Activated CD8-positive, alpha-beta memory T cell treated with anti-CD3 and anti-CD28 coated beads, Interleukin-2, amount 50 U/mL, for 24 hours (primary cell): Measurements from ENCODE around the gene SFT2D1.
"Not testable (repeated sequence)": the region's sequence is repeated elsewhere in the genome, so short reads cannot be mapped to it uniquely, and the experiment has no call there.

ENCODE experiments used
- DNase-seq: peaks from one replicate; pipeline ENCODE4 v3.0.0-alpha.2; 2020; ENCODE audit errors: extremely low read depth

SFT2D1 gene

GRCh38 chr6:166362427-166362826 lies 20.1 kb upstream of the SFT2D1 start:
- DNase-seq = not testable (repeated sequence)

GRCh38 chr6:166361077-166361429 lies 18.7 kb upstream of the SFT2D1 start:
- DNase-seq = no peak

DNA sequence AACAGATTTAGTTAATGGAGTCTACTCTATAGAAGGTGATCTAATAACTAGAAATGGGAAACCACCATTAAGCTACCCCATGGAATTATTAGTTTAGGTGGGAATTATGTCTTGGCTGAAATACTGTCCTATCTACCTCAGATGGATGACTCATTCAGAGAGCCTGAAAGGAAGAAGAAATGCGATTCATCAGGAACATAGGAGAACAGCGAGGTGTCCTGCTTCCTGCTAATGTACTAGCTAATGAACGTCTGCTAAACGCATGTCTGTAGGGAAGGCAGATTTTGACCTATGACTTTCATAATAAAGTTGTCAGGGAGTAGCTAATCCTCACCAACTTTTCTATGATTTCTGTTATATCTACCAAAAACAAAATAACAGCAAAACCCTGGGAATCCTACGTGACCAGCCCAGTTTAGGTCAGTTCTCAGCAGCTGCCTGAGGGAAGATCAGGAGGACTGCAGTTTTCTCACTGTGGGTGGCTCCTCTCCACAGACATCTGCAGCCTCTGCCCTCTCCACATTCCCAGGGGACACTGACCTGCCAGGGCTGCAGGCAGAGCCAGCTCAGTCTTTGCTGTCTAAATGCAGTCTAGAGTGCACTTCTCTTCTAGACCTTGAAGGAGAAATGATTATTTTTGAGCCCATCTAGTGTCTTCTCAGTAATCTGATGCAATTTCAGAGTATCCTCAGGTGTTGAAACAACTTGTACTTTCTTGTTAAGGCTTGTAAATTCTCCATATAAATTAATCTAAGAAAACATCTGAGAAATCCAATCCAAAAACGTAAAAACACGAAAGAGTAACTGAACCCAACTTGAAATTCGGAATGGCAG lies 18.1 kb upstream of the SFT2D1 start:
- no peak for DNase-seq

- no peak for DNase-seq
Measured at GRCh38 chr6:166355552-166355951, 13.2 kb upstream of the SFT2D1 start.

DNA sequence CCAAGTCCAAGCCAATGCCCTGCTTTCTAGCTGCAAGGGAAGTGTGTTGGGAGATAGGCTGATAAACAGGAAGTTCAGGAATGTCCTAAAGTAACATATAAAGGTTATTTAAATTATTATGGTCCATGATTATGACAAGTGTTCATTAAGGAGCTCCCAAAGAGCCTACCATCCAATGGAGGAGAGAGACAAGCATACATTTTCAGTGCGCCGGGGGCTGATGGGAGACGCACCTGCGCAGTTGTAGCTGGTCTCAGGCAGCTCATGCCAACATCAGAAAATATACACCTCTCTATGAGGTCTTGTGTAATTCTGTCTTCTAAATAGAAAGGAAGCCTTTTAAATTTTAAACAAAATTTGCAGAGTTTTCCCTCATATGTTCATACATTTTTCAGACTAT lies 12.6 kb upstream of the SFT2D1 start:
- no peak for DNase-seq

- DNase-seq = no peak
Measured at GRCh38 chr6:166354143-166354542, 11.8 kb upstream of the SFT2D1 start.

- no peak for DNase-seq
Measured at GRCh38 chr6:166353507-166353906, 11.2 kb upstream of the SFT2D1 start.

DNA sequence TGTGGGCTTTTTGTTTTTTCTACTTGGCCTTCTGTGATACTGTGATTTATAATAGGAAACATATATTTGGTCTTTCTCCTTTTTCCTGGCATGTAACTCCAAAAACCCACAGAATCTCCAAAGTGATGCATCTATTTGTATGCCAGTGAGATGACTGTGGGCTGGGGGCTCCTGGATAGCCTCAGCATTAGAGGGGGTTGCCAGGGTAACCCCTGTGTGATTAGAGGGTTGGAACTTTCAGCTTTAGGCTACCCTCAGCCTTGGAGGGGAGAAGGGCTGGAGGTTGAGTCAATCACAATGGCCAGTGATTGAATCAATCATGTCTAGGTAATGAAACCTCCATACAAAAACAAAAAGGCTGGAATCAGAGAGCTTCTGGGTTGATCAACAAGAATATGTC lies 10.6 kb upstream of the SFT2D1 start:
- DNase-seq = no peak

- DNase-seq = no peak
Measured at GRCh38 chr6:166351715-166352285, 9.5 kb upstream of the SFT2D1 start.

DNA sequence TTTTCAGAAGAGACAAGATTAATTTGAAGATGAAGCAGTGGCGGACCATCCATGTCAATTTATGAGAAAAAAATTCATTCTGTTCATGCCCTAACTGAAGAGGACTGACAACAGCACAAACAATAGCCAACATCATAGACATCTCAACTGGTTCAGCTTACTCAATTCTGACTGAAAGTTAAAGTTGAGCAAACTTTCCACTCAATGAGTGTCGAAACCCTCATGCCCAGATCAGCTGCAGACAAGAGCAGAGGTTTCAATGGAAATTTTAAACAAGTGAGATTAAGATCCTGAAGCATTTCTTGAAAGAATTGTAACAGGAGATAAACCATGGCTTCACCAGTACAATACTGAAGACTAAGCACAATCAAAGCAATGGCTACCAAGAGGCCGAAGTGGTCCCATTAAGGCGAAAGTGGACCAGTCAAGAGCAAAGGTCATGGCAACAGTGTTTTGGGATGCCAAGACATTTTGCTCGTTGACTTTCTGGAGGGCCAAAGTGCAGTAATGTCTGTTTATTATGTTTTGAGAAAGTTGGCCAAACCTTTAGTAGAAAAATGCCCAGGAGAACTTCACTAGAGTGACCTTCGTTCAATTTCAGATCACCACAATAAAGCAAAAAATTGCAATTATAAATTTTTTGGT lies 6.1 kb upstream of the SFT2D1 start:
- no peak for DNase-seq

DNA sequence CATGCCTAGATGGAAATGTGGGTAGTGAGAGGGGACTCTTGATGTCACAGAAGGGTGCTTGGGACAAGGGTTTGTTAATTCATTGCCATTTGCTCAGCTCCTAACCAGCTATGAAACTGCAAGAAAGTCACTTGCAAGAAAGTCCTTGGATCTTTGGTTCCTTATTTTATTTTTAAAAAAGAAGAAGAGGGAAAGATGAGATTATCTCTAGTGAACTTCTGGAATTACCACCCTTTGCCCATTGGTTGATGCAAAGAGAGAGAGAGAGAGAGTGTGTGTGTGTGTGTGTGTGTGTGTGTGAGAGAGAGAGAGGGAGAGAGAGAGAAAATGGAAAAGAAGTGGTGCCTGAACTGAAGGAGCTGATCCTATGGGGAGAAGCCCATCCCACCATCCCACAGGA lies 4.6 kb upstream of the SFT2D1 start:
- no peak for DNase-seq

- no peak for DNase-seq
Measured at GRCh38 chr6:166346449-166346848, 4.1 kb upstream of the SFT2D1 start.

DNA sequence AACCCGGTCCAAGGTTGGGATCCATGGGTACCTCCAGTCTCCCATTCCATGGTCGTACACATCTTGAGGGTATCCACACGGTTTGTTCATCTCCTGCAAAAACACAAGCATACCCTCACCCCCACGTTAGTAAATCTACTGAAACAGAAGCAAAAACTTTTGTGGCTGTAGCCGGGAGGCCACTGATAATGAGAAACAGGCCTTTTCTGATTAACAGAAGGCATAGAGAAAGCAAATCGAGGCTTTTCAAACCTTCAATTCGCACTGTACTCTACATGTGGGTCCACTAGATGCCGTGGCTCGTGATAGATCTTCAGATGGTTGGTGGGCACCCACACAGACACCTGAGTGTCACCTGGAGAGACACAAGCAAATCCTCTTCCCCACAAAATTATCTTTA lies 3.3 kb upstream of the SFT2D1 start:
- DNase-seq = not testable (repeated sequence)

GRCh38 chr6:166344921-166345320 lies 2.6 kb upstream of the SFT2D1 start:
- not testable (repeated sequence) for DNase-seq

DNA sequence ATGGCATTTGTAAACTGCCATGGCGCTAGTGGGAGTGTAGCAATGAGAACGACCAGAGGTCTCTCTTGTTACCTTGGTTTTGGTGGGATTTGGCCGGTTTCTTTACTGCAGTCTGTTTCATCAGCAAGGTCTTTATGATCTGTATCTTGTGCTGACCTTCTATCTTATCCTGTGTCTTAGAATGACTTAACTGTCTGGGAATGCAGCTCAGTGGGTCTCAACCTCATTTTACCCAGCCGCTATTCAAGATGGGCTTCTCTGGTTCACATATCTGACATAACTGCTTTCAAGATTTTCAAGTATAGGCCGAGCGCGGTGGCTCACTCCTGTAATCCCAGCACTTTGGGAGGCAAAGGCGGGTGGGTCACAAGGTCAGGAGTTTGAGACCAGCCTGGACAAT lies 1.9 kb upstream of the SFT2D1 start:
- DNase-seq = no peak

DNA sequence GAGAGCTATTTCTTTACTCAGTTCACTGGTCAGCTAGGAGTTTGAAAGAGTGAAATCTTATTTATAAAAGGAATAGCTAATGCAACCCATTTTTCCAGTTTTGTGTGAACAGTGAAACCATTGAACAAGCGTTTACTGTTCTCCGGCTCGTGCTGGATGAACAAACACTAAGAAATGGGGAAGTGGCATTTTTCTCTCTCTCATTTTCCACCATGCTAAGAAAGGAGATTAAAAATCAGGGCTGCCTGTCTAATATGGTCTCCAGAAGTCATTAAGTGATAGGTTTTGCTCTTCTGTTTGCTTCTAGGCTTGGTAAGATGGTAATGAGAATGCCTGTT lies 774 bp upstream of the SFT2D1 start:
- DNase-seq = no peak

GRCh38 chr6:166341977-166342348 lies 382 bp downstream of the SFT2D1 start:
- DNase-seq = no peak

DNA sequence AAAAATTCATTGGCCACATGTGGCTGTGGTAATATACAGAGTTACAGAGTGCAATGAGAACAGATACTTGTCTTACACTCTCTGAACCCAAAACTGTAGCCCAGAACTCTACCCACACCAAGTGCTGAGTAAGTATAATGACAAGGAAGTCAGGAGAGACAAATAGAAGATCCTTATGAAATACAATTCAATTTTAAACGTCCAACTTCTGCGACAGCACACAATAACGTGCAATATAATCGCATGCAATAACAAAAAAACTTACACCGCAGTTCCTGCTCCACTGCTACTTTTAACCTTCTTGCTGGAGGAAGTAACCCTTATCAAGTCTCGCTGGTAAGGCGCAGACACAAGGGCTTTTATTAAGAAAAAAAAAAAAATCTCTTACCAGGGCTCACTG lies 881 bp downstream of the SFT2D1 start:
- no peak for DNase-seq

GRCh38 chr6:166338854-166339253 lies 3.5 kb downstream of the SFT2D1 start:
- DNase-seq = no peak

DNA sequence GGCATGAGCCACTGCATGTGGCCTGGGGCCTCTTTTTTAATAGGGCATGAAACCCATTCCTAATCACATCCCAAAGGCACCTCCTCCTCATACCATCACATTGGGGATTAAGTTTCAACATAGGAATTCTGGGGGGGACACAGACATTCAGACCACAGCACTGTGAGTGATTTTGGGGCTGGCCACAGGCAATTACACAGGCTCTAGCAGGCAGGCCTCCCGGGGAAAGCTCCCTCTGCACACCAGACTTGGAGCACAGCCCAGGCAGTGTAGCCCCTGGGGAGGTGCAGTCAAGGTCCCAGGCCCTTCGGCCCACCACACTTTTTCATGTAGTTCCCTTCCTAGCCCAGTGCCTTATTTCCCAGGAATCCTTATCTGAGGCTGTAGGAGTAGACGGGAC lies 5.5 kb downstream of the SFT2D1 start:
- no peak for DNase-seq

- no peak for DNase-seq
Measured at GRCh38 chr6:166335378-166336302, 6.7 kb downstream of the SFT2D1 start.

DNA sequence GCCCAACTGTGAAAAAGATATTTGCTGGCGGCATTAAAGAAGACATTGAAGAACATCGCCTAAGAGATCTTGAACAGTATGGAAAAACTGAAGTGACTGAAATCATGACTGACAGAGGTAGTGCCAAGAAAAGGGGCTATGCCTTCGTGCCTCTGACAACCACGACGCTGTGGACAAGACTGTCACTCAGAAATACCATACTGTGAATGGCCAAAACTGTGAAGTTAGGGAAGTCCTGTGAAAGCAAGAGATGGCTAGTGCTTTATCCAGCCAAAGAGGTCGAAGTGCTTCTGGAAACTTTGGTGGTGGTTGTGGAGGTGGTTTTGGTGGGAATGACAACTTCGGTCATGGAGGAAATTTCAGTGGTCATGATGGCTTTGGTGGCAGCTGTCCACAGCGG lies 7.5 kb downstream of the SFT2D1 start:
- DNase-seq = no peak
